HG02981 (cell line): ENCODE measurements around the gene RANGRF.

Experiments used
- ATAC-seq: cut with Tn5 transposase; IDR thresholded peaks from one replicate; pipeline ENCODE4 v1.9.1; 2021; ENCODE audit warnings: mild to moderate bottlenecking, moderate library complexity; ENCODE audit not compliant: unreplicated experiment

Gene RANGRF

DNA sequence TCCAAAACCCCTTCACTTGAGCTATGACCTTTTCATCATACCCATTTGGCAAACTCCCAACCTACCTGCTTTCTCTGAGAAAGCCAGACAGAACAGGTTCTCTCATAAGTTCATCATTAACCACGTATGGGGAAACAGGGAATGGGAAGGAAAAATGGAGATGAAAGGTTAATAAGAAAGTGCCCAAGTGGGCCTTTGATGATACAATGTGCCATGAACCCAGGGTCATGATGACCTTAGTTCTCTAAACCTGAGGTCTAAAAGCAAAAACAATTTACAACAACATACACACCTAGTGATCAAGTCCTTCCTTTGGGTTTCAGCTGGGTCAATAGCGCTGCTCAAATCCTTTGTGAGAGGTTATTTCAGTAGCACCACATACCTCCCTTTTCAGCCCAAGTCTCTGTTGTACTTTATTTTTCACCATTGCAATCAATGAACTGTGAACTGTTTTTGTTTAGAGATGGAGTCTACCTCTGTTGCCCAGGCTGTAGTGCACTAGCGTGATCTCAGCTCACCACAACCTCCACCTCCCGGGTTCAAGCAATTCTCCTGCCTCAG lies 14.5 kb upstream of the RANGRF start:
- no peak for ATAC-seq

DNA sequence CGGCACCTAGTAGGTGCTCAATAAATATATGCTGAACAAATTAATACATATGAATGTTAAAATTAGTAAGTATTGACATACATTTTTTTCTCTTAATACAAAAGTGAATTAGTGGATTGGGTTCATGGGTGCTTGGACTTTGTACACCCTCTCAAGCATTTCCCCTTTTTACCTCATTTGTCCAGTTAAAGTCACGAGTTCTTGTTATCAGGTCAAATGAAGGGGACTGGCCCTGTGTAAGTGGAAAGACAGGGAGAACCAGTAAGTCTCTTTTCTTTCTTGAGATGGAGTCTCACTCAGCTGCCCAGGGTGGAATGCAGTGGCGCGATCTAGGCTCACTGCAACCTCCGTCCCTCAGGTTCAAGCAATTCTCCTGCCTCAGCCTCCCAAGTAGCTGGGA lies 13.7 kb upstream of the RANGRF start:
- ATAC-seq = no peak

DNA sequence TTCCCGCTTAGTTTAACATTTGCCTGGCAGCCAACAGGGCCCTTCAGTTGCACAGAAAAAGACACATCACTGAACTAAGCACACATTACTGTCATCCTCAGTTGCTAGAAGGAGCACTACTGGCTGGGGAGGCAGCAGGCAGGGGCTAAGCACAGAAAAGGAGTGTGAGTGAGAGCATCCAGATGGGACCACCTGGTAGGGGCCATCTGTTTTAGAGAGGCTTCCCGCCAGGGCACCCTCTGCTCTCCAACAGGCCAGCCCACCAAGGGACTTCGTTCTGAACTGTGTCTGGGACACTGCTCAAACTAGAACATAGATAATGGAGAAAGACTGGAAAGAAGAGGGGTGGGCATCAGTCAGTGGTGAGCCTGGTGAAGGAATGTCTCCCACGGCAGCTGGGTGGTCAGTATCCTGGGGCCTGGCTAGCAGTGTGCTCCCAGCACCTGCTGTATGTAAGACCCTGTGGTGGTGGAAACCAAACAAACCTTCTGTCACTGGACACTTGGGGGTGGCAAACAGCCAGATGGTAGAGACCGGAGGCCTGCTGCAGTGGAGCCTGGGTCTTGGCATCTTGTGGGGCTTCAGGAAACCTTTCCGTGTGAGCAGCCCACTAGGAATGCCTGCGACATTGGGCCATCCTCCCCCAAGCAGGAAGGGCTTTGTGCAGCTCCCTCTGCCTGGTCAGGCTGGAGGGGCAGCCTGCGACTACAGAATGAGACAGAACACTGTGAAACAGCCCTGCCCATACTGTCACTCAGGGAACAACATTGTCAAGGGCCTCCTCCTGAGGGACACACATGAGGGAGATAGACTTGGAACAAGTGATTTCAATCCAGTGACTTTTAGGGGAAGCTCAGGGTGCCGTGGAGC lies 12.8 kb upstream of the RANGRF start:
- ATAC-seq = no peak

- ATAC-seq = no peak
Observed at GRCh38 chr17:8277317-8277716, 11.2 kb upstream of the RANGRF start.

DNA sequence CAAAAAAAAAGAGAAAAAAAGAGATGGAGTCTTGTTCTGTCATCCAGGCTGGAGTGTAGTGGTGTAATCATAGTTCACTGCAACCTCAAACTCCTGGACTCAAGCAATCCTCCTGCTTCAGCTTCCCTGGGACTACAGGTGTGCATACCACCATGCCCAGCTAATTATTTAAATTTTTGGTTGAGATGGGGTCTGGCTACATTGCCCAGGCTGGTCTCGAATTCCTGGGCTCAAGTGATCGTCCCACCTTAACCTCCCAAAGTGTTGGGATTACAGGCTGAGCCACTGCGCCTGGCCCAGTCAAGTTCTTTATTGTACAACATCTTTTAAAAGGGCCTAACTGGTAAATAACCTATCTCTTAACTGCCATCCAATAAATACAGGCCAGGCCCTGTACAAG lies 6.1 kb upstream of the RANGRF start:
- ATAC-seq = no peak

DNA sequence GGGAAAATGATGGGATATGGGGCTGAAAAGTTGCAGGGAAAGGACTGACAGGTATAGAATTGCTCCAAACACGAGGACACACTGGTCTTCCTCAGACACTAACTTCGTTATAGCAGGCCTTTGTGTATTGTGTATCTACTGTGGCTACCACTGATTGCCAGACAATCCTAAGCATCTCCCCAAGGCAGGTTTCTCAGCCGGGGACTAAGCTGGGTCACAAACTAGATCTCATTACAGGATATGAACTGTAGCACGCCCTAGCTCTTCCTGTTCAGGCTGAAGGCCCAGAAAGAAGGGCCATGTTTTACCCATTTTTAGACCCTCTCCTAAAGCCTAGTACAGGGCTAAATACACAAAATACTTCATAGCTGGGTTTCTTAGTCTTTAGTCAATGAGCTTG lies 5.1 kb upstream of the RANGRF start:
- no peak for ATAC-seq

GRCh38 chr17:8284126-8284525 lies 4.3 kb upstream of the RANGRF start:
- no peak for ATAC-seq

- no peak for ATAC-seq
Observed at GRCh38 chr17:8285270-8286181, 2.9 kb upstream of the RANGRF start.

DNA sequence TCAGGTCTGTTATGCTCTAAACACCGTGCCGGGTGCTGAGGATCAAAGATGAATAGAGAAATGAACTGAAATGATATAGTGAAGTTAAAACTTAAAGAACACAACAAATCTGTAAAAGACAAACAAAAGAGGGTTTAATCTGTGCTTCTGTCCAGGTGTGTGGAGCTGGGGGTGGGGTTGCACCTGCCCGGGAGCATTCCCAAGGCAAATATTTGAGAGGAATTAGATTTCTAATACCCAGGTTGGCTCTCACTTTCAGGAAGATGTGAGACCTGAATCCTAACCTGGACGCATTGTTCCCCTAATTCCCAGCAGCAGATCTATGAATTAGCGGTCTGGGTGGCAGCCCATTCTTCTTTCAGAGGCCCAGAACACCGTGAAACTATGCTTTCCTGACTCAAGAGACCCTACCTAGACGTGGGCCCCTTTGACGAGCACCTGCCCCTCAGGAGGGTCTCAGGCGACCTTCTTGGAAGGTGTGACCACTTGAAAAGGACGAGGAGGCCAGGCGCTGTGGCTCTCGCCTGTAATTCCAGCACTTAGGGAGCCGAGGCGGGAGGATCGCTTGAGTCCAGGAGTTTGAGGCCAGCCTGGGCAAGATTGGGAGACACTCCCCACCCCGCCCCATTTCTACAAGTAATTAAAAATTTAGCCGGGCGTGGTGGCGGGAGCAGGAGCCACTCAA lies 677 bp upstream of the RANGRF start:
- ATAC-seq = no peak

DNA sequence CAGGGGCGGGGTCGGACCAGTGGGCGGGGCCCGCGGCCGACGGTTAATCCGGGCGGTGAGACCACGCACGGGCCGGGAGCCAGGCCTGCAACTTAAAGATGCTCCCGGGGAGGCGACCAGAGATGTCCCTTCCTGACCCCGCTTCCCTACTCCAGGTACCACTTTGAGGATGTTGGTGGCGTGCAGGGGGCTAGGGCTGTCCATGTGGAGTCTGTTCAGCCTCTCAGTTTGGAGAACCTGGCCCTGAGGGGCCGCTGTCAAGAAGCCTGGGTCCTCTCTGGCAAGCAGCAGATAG lies 580 bp downstream of the RANGRF start:
- ATAC-seq = no peak

GRCh38 chr17:8290043-8290442 lies 1.6 kb downstream of the RANGRF start:
- ATAC-seq = no peak

- ATAC-seq = no peak
Observed at GRCh38 chr17:8292639-8293395, 4.3 kb downstream of the RANGRF start.

GRCh38 chr17:8294361-8294760 lies 5.9 kb downstream of the RANGRF start:
- ATAC-seq = no peak

DNA sequence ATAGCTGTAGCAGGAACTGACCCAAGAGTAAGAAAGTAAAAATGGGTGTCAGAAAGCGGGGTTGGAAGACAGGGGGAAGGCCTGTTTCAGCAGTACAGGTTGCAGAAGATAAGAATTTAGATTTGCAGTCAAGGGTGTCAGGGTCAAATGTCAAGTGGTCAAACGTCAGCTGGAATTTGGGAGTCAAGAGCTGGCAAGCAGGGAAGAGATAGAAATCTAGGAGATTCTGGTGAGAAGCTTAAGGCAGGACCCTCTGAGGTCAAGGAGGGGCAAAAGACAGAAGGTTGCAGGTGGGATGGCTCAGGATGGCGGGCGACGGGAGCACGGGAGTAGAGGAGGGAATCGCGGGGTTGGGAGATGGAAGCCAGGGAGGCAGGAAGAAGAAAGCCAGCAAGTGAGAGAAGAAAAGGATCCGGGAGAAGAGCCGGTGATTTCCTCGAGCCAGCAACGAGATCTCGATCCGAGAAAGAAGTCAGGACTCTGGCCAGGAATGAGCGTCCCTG lies 6.4 kb downstream of the RANGRF start:
- no peak for ATAC-seq

GRCh38 chr17:8300226-8300625 lies 11.8 kb downstream of the RANGRF start:
- no peak for ATAC-seq

DNA sequence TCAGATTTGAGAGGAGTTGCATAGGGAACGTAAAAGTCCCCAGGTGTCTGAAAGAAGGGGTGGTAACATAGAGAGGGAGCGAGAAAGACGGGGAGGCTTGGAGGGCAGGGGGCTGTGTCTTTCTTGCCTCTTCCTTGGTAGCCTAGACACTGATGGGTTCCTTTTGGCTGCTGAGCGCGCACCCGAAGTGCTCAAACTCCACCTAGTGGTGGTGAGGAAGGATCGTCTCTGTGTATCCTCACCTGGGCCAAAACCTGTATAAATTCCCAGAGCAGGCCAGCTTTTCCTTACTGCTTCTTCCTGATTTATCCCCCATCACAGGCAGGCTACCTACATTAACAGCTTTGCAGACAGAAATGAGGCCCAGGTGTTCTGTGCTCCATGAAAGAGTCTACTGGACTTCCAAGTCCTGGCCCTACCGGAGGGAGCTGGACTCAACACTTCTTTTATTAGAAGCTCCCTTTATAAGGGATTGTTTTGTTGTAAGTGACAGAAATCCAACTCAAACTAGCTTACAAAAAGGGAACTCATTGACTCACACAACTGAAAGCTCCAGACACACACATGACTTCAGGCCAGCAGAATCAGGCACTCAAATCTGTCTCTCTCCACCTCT lies 12.3 kb downstream of the RANGRF start:
- no peak for ATAC-seq

GRCh38 chr17:8310601-8311123 lies 22.2 kb downstream of the RANGRF start:
- no peak for ATAC-seq

DNA sequence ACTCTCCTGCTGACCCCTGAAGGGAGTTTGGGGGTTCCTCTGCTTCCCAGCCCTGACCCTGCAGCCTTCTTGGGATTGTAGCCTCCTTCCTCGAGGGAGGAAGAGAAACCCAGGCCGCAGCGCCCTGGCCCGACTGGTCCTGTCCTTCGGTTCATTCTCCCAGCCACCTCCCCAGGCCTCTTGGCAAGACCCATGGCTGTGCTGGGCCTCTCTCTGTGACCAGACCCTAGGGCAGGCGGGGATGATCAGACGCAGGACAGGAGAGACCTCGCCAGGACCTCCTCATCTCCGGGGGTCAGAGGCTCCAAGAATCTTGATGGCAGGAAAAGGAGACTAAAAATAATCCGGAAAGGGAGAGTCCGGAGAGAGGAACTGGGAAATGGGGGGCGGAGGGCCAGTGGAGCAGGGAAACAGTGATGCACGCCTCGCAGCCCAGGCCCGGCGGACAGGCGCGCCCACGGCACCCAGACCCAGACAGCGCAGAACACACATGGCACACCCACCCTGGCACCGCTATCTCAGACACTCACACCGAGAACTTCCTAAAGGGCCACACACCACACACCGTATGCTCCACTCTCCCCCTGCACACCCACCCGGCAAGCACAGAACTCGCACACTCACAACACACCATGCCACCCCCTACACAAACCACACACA lies 22.8 kb downstream of the RANGRF start:
- no peak for ATAC-seq

DNA sequence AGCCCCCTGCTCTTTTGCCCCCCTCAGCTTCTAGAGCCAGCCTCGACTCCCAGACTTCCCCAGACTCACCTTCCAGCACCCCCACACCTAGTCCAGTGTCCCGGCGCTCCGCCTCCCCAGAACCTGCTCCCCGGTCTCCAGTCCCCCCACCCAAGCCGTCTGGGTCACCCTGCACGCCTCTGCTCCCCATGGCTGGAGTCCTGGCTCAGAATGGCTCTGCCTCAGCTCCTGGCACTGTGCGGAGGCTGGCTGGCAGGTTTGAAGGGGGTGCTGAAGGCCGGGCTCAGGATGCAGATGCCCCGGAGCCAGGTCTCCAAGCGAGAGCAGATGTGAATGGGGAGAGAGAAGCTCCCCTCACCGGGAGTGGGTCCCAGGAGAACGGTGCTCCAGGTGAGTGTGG lies 23.8 kb downstream of the RANGRF start:
- ATAC-seq = no peak
